Adrenal gland (tissue), 12 donors: Measurements from ENCODE around the gene CENATAC. TPM values are rescaled to one million over a fixed set of nuclear protein-coding genes. Genes with fewer than 3 reads are reported as not detected.

ENCODE experiments used
- DNase-seq, 7 donors: peaks; one replicate each; pipeline ENCODE4 v3.0.0-alpha.2; 2019 to 2020
- H3K27ac ChIP-seq, 5 donors: fragments of 200-600 bp; sonication (generic) in 4 of 5; 1 replicate in 3 of 5; 2 replicates in 2 of 5; pipeline versions ENCODE4 v1.5.1 to v1.8.0; 2016 to 2020; ENCODE audit warnings: mild to moderate bottlenecking in 1 of 5
- H3K27me3 ChIP-seq: fragments of 200-600 bp; 2 replicates; pipeline ENCODE4 v1.8.0; 2021
- H3K36me3 ChIP-seq, 2 donors: fragments of 200-600 bp; replicated peaks in 1 of 2; 1 replicate in 1 of 2; 2 replicates in 1 of 2; pipeline versions ENCODE4 v1.5.1 to v1.8.0; 2018 to 2022
- H3K4me1 ChIP-seq, 2 donors: fragments of 200-600 bp; replicated peaks in 1 of 2; 1 replicate in 1 of 2; 2 replicates in 1 of 2; pipeline versions ENCODE4 v1.5.1 to v1.8.0; 2018 to 2021
- H3K4me3 ChIP-seq, 4 donors: fragments of 200-600 bp; sonication (generic) in 3 of 4; one replicate each; pipeline ENCODE4 v1.5.1; 2016 to 2018
- H3K9me3 ChIP-seq, 3 donors: fragments of 200-600 bp; sonication (generic) in 1 of 3; replicated peaks in 1 of 3; 1 replicate in 2 of 3; 2 replicates in 1 of 3; pipeline versions ENCODE4 v1.5.1 to v1.8.0; 2016 to 2021
- POLR2A ChIP-seq, 2 donors: fragments of 450-650 bp; IDR thresholded peaks; one replicate each; pipeline ENCODE4 v1.6.1; 2017; ENCODE audit warnings: antibody characterized with exemption in 2 of 2, mild to moderate bottlenecking in 2 of 2, moderate library complexity in 1 of 2
- WGBS, 4 donors: extraction: QIAGEN DNeasy Blood & Tissue Kit in 2 of 4; methylation state at CpG; one replicate each; pipeline versions ENCODE4 v1.1.5 to v1.1.7; 2013 to 2017; 5-methylcytosine and 5-hydroxymethylcytosine counted together
- intact Hi-C, 2 donors: fragments of 100-400 bp; cut with DNase I; formaldehyde crosslinking; loops; one replicate each; pipeline versions ENCODE4 v1.14.1 to v1.15.0; 2022 to 2023
- polyA plus RNA-seq, 3 donors: library from polyadenylated mRNA; stranded (reverse); fragments of 200-250 nt in 2 of 3; fragments of 350-450 nt in 1 of 3; fragmentation: Illumina TruSeq in 1 of 3; extraction: RNeasy Lipid Tissue Mini Kit (QIAGEN cat#74804) in 1 of 3; gene quantifications; one replicate each; pipeline ENCODE4 v1.2.3, GENCODE V29; 2013 to 2014
- total RNA-seq, 9 donors: library from RNA; depleted of rRNA in 4 of 9; stranded (reverse); fragments of >200 nt in 4 of 9; fragments of 120-200 nt in 1 of 9; fragmentation: NEBNext Ultra II Directional in 1 of 9; extraction: Animal tissue kit (Norgen Biotek cat#: 25700) in 1 of 9; gene quantifications; one replicate each; pipeline versions ENCODE4 v1.1.0 to v1.2.4, GENCODE V29; 2013 to 2023
- TF ChIP-seq, protein P1 (sequence below), 6 experiments: fragments of 450-650 bp in 4 of 6; fragments of 200-600 bp in 2 of 6; sonication (generic) in 1 of 6; IDR thresholded peaks; 1 replicate in 5 of 6; 2 replicates in 1 of 6; pipeline versions ENCODE4 v1.5.1 to v1.8.0; 2016 to 2021; ENCODE audit warnings: antibody characterized with exemption in 6 of 6, mild to moderate bottlenecking in 2 of 6, moderate library complexity in 1 of 6
- donor health status: healthy with polysubstance abuse.
- donor health status: Bipolar disorder and iron deficiency.
- donor health status: DM: yes; HTN: yes; CAD: no.
- donor health status: DM: no; HTN: no; CAD: no.
- donor health status: DM: no; HTN: no; CAD: no.
- donor health status: DM: yes; HTN: yes; CAD: no.

CENATAC gene
- total and polyA plus RNA-seq, 12 donors = 15.4 to 157 (median 31.2) TPM

DNA sequence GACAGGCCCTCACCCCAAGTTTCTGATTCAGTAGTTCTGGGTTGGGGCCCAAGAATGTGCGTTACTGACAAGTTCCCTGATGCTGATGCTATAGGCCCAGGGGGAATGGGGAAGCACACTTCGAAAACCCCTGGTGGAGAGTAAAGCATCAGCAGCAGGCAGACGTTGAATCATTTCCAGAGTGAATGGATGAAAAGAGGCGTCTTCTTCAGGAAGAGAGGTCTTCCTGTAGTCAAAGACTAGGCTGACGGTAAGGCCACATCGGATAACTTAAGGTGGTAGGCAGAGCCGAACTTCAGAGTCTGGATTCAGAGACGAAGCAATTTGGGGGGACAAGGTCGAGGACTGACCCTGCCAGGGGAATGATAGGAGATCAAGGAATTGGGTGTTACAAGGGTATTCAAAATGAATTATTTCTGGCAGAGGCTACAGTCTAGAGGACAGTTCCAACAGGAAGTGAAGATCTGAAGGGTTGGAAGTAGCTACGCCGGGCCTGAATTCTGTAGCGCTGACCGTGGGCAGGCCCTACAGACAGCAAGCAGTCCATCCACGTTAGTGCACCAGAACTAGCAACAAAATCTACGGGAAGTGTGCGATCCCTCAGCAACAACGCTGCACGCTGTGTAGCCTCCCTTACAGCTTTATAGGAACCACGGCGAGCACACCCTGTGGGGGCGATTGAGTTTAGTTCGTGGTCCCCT is 862 bp upstream of the CENATAC start:
- no peak for DNase-seq
- Histone ChIP-seq H3K4me1 (peaks cover 11 to 24% of the 10 kb centered on the region in 2 donors), H3K27me3 (no peaks in the 10 kb centered on the region), H3K4me3 (peak overlapping the region in 3 of 4 donors; percentile 35 to 79 (median 53)), H3K27ac (peak overlapping the region in 2 of 5 donors; percentile 85 to 95), H3K9me3 (no peaks in the 10 kb centered on the region), H3K36me3 (peaks cover 0 to 24% of the 10 kb centered on the region in 2 donors)
- WGBS, 4 donors = 18 to 31% (median 22%) methylated on average over 17 to 22 of the region's 22 CpGs
- intact Hi-C loops = no loop called here
- TF ChIP-seq, protein P1, sequence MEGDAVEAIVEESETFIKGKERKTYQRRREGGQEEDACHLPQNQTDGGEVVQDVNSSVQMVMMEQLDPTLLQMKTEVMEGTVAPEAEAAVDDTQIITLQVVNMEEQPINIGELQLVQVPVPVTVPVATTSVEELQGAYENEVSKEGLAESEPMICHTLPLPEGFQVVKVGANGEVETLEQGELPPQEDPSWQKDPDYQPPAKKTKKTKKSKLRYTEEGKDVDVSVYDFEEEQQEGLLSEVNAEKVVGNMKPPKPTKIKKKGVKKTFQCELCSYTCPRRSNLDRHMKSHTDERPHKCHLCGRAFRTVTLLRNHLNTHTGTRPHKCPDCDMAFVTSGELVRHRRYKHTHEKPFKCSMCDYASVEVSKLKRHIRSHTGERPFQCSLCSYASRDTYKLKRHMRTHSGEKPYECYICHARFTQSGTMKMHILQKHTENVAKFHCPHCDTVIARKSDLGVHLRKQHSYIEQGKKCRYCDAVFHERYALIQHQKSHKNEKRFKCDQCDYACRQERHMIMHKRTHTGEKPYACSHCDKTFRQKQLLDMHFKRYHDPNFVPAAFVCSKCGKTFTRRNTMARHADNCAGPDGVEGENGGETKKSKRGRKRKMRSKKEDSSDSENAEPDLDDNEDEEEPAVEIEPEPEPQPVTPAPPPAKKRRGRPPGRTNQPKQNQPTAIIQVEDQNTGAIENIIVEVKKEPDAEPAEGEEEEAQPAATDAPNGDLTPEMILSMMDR (IDR thresholded peaks at IDR 0.05) = peak in 1 of 6 experiments; percentile 16
- TF ChIP-seq POLR2A (IDR thresholded peaks at IDR 0.05) = no peak

DNA sequence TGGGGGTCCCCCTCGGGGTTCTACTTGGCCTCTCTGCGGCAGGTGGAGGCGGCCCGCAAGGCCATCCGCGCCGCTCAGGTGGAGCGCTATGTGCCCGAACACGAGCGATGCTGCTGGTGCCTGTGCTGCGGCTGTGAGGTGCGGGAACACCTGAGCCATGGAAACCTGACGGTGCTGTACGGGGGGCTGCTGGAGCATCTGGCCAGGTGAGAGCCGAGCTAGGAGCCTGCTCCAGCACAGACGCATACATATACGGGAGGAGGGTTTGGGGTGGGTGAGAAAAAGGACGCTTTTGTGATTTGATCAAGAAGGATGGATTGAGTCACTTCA is 415 bp downstream of the CENATAC start:
- Histone ChIP-seq H3K4me1 (peaks cover 11 to 24% of the 10 kb centered on the region in 2 donors), H3K27ac (peak overlapping the region in 4 of 5 donors; percentile 67 to 95 (median 78)), H3K4me3 (peak overlapping the region; percentile 35 to 86 (median 66)), H3K27me3 (no peaks in the 10 kb centered on the region), H3K9me3 (no peaks in the 10 kb centered on the region), H3K36me3 (peaks cover 0 to 32% of the 10 kb centered on the region in 2 donors)
- intact Hi-C loops = no loop called here
- WGBS, 4 donors = 0 to 4% (median 2%) methylated on average over 1 to 19 of the region's 19 CpGs
- DNase-seq = no peak
- no peak for TF ChIP-seq POLR2A (IDR thresholded peaks at IDR 0.05)
- TF ChIP-seq, protein P1 (IDR thresholded peaks at IDR 0.05) = no peak

DNA sequence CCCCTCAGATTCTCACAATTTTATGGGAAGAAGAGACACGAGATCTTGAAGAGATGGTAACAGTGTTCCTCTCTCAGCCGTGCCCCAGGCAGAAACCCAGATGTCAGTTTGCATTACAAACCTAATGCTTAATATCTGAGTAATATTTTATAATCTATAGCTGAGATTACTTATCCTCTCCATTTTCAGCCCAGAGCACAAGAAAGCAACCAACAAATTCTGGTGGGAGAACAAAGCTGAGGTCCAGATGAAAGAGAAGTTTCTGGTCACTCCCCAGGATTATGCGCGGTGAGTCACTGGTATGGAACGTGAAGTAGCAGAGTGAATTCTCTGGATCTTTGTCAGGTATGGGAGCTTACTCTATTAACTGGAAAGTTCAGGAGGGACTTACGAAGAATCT is 884 bp downstream of the CENATAC start:
- intact Hi-C loops = no loop called here

DNA sequence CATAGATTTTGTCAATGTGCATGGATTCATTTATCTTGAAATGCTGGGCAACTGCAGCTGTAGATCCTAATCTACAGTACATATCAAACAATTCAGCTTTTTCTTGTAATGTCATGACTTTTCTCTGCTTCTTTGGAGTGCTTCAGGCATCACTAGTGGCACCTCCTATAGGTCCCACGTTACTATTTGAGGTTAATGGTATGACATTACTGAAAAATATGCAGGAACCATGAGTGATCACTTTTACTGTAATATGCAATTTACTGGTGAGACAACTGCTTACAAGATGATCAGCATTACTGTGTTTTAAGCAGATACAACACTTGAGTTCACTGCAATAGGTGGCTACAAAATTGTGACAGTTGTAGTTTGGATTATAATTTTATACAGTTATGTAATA is 3.0 kb downstream of the CENATAC start:
- peaks cover 0 to 48% of the 10 kb centered on the region in 2 donors for H3K36me3 ChIP-seq

More for the DNA sequence above, 884 bp downstream of the CENATAC start:
- TF ChIP-seq, protein P1 (IDR thresholded peaks at IDR 0.05) = no peak
- TF ChIP-seq POLR2A (IDR thresholded peaks at IDR 0.05) = peak in 1 of 2 donors; percentile 25
- H3K9me3 ChIP-seq = no peaks in the 10 kb centered on the region
- peak overlapping the region in 4 of 5 donors; percentile 67 to 95 (median 78) for H3K27ac ChIP-seq
- peak in 6 of 7 donors; percentile 64 to 75 (median 66) for DNase-seq
- peaks cover 11 to 24% of the 10 kb centered on the region in 2 donors for H3K4me1 ChIP-seq
- 31 to 42% (median 34%) methylated on average over 6 of the region's 6 CpGs for WGBS, 4 donors
- H3K27me3 ChIP-seq = no peaks in the 10 kb centered on the region
- H3K36me3 ChIP-seq = peaks cover 0 to 35% of the 10 kb centered on the region in 2 donors
- peak overlapping the region in 2 of 4 donors; percentile 53 to 79 for H3K4me3 ChIP-seq

More for the DNA sequence above, 3.0 kb downstream of the CENATAC start:
- DNase-seq = no peak
- intact Hi-C loops = no loop called here
- no peaks in the 10 kb centered on the region for H3K27me3 ChIP-seq
- no peak overlapping the region for H3K4me3 ChIP-seq
- no peak overlapping the region for H3K27ac ChIP-seq
- no peaks in the 10 kb centered on the region for H3K9me3 ChIP-seq
- 61 to 76% (median 68%) methylated on average over 1 of the region's 1 CpG for WGBS, 4 donors
- TF ChIP-seq, protein P1 (IDR thresholded peaks at IDR 0.05) = no peak
- TF ChIP-seq POLR2A (IDR thresholded peaks at IDR 0.05) = no peak
- peaks cover 11 to 24% of the 10 kb centered on the region in 2 donors for H3K4me1 ChIP-seq
